HEK293T (cell line): ENCODE results near the gene SPTA1.

ENCODE experiments used
- ARNT ChIP-seq: fragments of 450-650 bp; IDR thresholded peaks from 2 replicates; pipeline ENCODE4 v1.6.1; 2017; ENCODE audit warnings: mild to moderate bottlenecking
- CTBP1 ChIP-seq: fragments of 450-650 bp; IDR thresholded peaks from 2 replicates; pipeline ENCODE4 v1.6.1; 2016; ENCODE audit warnings: borderline replicate concordance

DNA sequence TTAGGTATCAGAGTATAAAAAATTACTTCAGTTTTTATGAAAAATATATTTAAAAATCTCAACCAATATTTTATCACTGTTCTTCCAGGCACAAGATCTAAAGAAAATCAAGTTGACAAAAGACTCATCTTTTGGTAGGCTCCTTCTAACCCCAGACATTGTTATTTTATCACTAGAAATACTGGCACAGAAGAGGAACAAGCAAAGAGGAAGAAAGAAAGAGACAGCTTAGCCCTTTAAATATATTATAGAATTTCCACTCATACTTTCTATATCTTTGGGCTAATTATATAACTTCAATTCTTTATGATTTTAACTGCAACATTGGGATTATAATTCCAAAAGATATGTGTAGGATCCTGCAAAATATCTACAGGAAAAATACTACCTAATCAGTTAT, 32.4 kb downstream of the SPTA1 start:
- TF ChIP-seq ARNT (no peak), CTBP1 (no peak)
